Head of caudate nucleus (tissue), 42 donors: ENCODE measurements around the gene CHRNB1.

ENCODE experiments used
- DNase-seq, 42 donors: peaks; one replicate each; pipeline versions ENCODE4 v3.0.0 to v3.0.0-alpha.2; 2020 to 2021; ENCODE audit warnings: mixed read lengths in 7 of 42
- intact Hi-C: fragments of 100-400 bp; cut with DNase I; formaldehyde crosslinking; loops from one replicate; pipeline ENCODE4 v1.15.0; 2022

CHRNB1 gene

DNA sequence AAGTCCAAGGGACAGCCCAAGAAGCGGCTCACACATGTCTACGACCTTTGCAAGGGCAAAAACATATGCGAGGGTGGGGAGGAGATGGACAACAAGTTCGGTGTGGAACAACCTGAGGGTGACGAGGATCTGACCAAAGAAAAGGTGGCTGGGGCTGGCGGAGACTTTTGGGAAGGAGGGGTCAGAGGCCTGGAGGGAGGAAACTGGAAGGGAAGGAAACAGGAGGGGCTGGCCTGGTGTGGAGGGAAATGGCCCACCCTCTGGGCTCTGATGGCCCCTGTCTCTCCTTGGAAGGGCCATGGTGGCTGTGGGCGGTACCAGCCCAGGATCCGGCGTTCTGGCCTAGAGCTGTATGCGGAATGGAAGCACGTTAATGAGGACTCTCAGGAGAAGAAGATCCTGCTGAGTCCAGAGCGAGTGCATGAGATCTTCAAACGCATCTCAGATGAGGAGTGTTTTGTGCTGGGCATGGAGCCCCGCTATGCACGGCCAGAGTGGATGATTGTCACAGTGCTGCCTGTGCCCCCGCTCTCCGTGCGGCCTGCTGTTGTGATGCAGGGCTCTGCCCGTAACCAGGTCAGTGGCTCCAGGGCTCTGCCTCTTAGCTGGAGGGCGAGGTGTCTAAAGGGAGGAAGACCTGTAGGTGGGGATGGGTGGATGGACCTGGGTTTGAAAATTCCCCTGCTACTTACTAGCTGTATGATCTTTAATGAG is 51.8 kb downstream of the CHRNB1 start:
- intact Hi-C loops = no loop called here
- no peak for DNase-seq

DNA sequence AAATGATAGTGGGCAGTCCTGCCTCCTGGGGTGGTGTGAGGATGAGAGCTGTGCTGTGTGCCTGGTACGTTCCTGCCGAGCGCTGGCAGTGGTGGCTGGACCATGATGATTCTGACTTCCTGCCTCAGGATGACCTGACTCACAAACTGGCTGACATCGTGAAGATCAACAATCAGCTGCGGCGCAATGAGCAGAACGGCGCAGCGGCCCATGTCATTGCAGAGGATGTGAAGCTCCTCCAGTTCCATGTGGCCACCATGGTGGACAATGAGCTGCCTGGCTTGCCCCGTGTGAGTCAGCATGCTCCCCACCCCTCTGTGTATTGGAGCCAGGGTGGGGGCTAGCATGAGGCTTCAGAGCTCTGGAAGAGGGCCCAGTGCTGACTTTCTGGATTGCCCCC is 52.4 kb downstream of the CHRNB1 start:
- no peak for DNase-seq
- intact Hi-C loops = no loop called here

DNA sequence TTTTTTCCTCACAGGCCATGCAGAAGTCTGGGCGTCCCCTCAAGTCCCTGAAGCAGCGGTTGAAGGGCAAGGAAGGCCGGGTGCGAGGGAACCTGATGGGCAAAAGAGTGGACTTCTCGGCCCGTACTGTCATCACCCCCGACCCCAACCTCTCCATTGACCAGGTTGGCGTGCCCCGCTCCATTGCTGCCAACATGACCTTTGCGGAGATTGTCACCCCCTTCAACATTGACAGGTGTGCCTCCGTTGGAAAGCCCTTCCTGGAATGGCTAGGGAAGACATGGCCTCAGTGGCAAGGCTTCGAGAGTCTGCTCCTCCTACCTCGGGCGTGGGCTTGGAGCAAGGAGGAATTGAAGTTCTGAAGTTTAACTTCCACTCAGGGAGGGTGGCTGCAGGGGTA is 52.8 kb downstream of the CHRNB1 start:
- DNase-seq = no peak
- intact Hi-C loops = no loop called here

DNA sequence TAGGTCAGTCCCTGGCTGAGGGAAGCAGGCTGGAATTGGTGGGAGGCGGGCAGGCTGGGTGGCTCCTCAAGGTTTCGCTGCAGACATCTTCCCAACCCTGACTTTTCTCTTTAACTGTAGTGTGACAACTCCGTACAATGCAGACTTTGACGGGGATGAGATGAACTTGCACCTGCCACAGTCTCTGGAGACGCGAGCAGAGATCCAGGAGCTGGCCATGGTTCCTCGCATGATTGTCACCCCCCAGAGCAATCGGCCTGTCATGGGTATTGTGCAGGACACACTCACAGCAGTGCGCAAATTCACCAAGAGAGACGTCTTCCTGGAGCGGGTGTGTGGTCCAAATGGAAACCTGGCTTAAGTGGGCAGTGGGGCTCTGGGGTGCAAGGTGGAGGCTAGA is 54.3 kb downstream of the CHRNB1 start:
- no peak for DNase-seq
- intact Hi-C loops = no loop called here

DNA sequence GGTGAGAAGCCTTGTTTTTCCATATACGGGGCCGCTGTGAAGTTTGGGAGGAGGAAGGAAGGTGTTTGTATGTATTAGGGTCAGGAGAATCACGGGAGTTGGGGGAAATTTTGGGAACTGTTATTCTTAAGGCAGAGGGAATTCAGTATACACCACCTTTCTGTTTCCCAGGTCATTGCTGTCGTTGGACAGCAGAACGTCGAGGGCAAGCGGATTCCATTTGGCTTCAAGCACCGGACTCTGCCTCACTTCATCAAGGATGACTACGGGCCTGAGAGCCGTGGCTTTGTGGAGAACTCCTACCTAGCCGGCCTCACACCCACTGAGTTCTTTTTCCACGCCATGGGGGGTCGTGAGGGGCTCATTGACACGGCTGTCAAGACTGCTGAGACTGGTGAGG is 56.9 kb downstream of the CHRNB1 start:
- intact Hi-C loops = no loop called here
- DNase-seq = no peak

DNA sequence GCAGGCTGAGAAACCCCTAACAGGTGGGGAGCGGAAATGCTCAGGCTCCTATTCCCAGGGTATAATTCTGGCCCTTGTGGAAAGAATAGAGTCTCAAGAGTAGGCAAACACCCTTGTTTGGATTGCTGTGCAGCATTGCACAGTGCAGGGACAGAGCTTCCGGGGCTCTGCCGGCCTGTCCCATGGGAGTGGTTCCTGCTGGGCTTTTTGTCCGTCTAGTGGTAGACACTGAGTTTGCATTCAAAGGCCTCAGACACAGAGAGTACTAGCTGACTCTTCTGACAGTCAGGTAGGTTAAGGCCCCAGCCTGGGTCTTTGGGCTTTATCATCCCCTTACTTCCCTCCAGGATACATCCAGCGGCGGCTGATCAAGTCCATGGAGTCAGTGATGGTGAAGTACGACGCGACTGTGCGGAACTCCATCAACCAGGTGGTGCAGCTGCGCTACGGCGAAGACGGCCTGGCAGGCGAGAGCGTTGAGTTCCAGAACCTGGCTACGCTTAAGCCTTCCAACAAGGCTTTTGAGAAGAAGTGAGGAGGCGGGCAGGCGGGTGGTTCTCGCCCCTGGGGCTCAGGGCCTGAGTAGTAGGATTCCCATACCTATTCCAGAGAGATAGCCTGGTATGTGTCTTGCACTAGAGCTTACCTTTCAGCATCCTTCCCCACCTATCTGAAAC is 57.4 kb downstream of the CHRNB1 start:
- no peak for DNase-seq

DNA sequence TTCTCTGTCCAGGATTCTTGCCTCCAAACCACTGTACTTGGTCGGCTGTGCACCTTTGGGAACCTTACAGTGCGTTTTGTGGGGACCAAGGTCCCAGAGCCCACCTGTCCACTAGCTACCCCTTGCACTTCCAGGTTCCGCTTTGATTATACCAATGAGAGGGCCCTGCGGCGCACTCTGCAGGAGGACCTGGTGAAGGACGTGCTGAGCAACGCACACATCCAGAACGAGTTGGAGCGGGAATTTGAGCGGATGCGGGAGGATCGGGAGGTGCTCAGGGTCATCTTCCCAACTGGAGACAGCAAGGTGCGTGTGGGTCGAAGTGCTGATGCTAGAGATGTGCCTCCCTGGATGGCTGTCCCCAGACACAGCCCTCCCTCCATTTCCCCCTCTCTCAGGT is 58.1 kb downstream of the CHRNB1 start:
- no peak for DNase-seq
- intact Hi-C loops = no loop called here

More for the DNA sequence above, 57.4 kb downstream of the CHRNB1 start:
- intact Hi-C loops = no loop called here

DNA sequence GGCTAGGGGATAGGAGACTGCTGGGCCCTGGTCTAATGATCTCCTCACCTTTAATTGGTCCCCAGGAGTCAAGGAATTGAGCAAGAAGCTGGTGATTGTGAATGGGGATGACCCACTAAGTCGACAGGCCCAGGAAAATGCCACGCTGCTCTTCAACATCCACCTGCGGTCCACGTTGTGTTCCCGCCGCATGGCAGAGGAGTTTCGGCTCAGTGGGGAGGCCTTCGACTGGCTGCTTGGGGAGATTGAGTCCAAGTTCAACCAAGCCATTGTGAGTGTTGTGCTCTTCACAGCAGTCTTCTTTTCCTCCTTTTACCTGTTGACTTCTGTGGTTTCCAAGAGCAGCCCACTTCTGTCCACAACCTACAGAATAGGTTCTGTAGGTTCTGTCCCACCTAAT is 58.7 kb downstream of the CHRNB1 start:
- intact Hi-C loops = no loop called here
- DNase-seq = no peak
